ENCODE measurements around the gene CRTC1. TPM values are rescaled to one million over a fixed set of nuclear protein-coding genes. Genes with fewer than 3 reads are reported as not detected.

The CRTC1 gene
- total RNA-seq, 1 donor from 2014 or later: 2.3 TPM

GRCh38 chr19:18646535-18647370, 36.7 kb upstream of the CRTC1 start:
- DNase-seq (ENCODE audit: low read depth): no peak
- H3K36me3 ChIP-seq (ENCODE audit: control insufficient read depth, insufficient read depth, low read length): no peaks in the 10 kb centered on the region
- TF ChIP-seq, protein P1, sequence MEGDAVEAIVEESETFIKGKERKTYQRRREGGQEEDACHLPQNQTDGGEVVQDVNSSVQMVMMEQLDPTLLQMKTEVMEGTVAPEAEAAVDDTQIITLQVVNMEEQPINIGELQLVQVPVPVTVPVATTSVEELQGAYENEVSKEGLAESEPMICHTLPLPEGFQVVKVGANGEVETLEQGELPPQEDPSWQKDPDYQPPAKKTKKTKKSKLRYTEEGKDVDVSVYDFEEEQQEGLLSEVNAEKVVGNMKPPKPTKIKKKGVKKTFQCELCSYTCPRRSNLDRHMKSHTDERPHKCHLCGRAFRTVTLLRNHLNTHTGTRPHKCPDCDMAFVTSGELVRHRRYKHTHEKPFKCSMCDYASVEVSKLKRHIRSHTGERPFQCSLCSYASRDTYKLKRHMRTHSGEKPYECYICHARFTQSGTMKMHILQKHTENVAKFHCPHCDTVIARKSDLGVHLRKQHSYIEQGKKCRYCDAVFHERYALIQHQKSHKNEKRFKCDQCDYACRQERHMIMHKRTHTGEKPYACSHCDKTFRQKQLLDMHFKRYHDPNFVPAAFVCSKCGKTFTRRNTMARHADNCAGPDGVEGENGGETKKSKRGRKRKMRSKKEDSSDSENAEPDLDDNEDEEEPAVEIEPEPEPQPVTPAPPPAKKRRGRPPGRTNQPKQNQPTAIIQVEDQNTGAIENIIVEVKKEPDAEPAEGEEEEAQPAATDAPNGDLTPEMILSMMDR (IDR thresholded peaks at IDR 0.05; ENCODE audit: insufficient read depth, low read length, poor library complexity, severe bottlenecking): no peak

GRCh38 chr19:18647371-18647767, 36.1 kb upstream of the CRTC1 start:
- no peaks in the 10 kb centered on the region for H3K36me3 ChIP-seq (ENCODE audit: control insufficient read depth, insufficient read depth, low read length)
- H3K4me3 ChIP-seq (ENCODE audit: low read depth, low read length): no peak overlapping the region
- TF ChIP-seq, protein P1 (IDR thresholded peaks at IDR 0.05; ENCODE audit: insufficient read depth, low read length, poor library complexity, severe bottlenecking): no peak
- H3K27me3 ChIP-seq (ENCODE audit: control insufficient read depth, insufficient read depth, low read length): peaks cover 5% of the 10 kb centered on the region
- DNase-seq (ENCODE audit: low read depth): no peak

More at GRCh38 chr19:18646535-18647370, 36.7 kb upstream of the CRTC1 start:
- Histone ChIP-seq H3K4me3 (ENCODE audit: low read depth, low read length) (no peak overlapping the region), H3K27me3 (ENCODE audit: control insufficient read depth, insufficient read depth, low read length) (peaks cover 5% of the 10 kb centered on the region)

DNA sequence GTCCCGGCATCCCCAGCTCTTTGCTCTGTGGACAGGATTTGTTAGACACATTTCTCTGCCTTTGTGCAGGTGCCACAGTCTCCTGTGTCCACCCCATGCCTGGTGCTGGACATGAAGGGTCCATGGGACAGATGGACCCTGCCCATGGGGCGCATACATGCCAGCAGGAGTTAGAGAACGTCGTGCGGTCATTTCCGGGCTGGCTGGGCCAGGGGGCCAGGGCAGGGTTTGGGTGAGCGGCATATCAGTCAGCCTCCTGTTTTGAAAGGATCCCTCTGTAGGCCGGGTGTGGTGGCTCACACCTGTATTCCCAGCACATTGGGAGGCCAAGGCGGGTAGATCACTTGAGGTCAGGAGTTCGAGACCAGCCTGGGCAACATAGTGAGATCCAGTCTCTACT, 35.7 kb upstream of the CRTC1 start:
- DNase-seq (ENCODE audit: low read depth): no peak
- no peaks in the 10 kb centered on the region for H3K36me3 ChIP-seq (ENCODE audit: control insufficient read depth, insufficient read depth, low read length)

DNA sequence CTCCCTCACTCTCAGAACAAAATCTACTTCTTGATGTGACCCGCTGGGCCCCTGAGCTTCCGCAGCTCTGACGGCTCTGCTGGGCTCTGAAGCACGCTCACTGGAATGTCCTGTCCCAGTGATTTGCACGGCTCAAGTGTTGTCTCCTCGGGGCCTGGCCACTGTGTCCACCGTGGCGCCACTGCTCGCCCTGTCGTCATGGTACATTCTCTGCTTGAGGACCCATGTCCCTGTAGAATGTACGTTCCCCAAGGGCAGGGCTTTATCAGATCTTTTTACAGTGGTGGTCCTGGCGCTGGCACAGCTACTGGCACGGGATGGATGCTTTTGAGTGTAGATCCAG, 34.5 kb upstream of the CRTC1 start:
- no peak for DNase-seq (ENCODE audit: low read depth)
- H3K36me3 ChIP-seq (ENCODE audit: control insufficient read depth, insufficient read depth, low read length): no peaks in the 10 kb centered on the region
- H3K4me3 ChIP-seq (ENCODE audit: low read depth, low read length): no peak overlapping the region
- peaks cover 5% of the 10 kb centered on the region for H3K27me3 ChIP-seq (ENCODE audit: control insufficient read depth, insufficient read depth, low read length)
- TF ChIP-seq, protein P1 (IDR thresholded peaks at IDR 0.05; ENCODE audit: insufficient read depth, low read length, poor library complexity, severe bottlenecking): no peak

More for the DNA sequence above, 35.7 kb upstream of the CRTC1 start:
- peaks cover 5% of the 10 kb centered on the region for H3K27me3 ChIP-seq (ENCODE audit: control insufficient read depth, insufficient read depth, low read length)
- TF ChIP-seq, protein P1 (IDR thresholded peaks at IDR 0.05; ENCODE audit: insufficient read depth, low read length, poor library complexity, severe bottlenecking): no peak
- no peak overlapping the region for H3K4me3 ChIP-seq (ENCODE audit: low read depth, low read length)

GRCh38 chr19:18649371-18650020, 34.0 kb upstream of the CRTC1 start:
- TF ChIP-seq, protein P1 (IDR thresholded peaks at IDR 0.05; ENCODE audit: insufficient read depth, low read length, poor library complexity, severe bottlenecking): no peak
- Histone ChIP-seq H3K4me3 (ENCODE audit: low read depth, low read length) (no peak overlapping the region), H3K27me3 (ENCODE audit: control insufficient read depth, insufficient read depth, low read length) (peaks cover 5% of the 10 kb centered on the region), H3K36me3 (ENCODE audit: control insufficient read depth, insufficient read depth, low read length) (no peaks in the 10 kb centered on the region)
- no peak for DNase-seq (ENCODE audit: low read depth)

All from kidney epithelial cell (primary cell).